Parathyroid adenoma (tissue), 2 donors: ENCODE results near the gene BAHCC1.

ENCODE experiments used
- H2AFZ ChIP-seq: fragments of 300-600 bp; sonication (generic); one replicate; pipeline ENCODE4 v1.7.0; 2017; ENCODE audit warnings: antibody characterized with exemption, mild to moderate bottlenecking
- H3K27ac ChIP-seq: fragments of 300-600 bp; sonication (generic); one replicate; pipeline ENCODE4 v1.7.0; 2017
- H3K27me3 ChIP-seq: fragments of 300-600 bp; sonication (generic); one replicate; pipeline ENCODE4 v1.7.0; 2017; ENCODE audit warnings: low read length; ENCODE audit not compliant: control insufficient read depth, insufficient read depth
- H3K36me3 ChIP-seq: fragments of 300-600 bp; sonication (generic); one replicate; pipeline ENCODE4 v1.7.0; 2017; ENCODE audit warnings: low read length; ENCODE audit not compliant: control insufficient read depth, insufficient read depth
- H3K4me1 ChIP-seq: fragments of 300-600 bp; sonication (generic); one replicate; pipeline ENCODE4 v1.7.0; 2017; ENCODE audit warnings: control low read depth
- H3K4me2 ChIP-seq: fragments of 300-600 bp; sonication (generic); one replicate; pipeline ENCODE4 v1.7.0; 2017; ENCODE audit warnings: low read length
- H3K4me3 ChIP-seq: fragments of 300-600 bp; sonication (generic); one replicate; pipeline ENCODE4 v1.7.0; 2017; ENCODE audit warnings: low read depth, low read length
- H3K79me2 ChIP-seq: fragments of 300-600 bp; sonication (generic); one replicate; pipeline ENCODE4 v1.7.0; 2017; ENCODE audit warnings: control low read depth
- H3K9ac ChIP-seq: fragments of 300-600 bp; sonication (generic); one replicate; pipeline ENCODE4 v1.7.0; 2017; ENCODE audit warnings: mild to moderate bottlenecking
- H3K9me3 ChIP-seq: fragments of 300-600 bp; sonication (generic); one replicate; pipeline ENCODE4 v1.7.0; 2017; ENCODE audit warnings: low read length; ENCODE audit not compliant: control insufficient read depth
- TF ChIP-seq, protein P1 (sequence below): fragments of 300-600 bp; sonication (generic); IDR thresholded peaks from one replicate; pipeline ENCODE4 v1.7.0; 2017; ENCODE audit warnings: antibody characterized with exemption, mild to moderate bottlenecking
- donor health status: primary hyperparathyroidism.

BAHCC1 gene

DNA sequence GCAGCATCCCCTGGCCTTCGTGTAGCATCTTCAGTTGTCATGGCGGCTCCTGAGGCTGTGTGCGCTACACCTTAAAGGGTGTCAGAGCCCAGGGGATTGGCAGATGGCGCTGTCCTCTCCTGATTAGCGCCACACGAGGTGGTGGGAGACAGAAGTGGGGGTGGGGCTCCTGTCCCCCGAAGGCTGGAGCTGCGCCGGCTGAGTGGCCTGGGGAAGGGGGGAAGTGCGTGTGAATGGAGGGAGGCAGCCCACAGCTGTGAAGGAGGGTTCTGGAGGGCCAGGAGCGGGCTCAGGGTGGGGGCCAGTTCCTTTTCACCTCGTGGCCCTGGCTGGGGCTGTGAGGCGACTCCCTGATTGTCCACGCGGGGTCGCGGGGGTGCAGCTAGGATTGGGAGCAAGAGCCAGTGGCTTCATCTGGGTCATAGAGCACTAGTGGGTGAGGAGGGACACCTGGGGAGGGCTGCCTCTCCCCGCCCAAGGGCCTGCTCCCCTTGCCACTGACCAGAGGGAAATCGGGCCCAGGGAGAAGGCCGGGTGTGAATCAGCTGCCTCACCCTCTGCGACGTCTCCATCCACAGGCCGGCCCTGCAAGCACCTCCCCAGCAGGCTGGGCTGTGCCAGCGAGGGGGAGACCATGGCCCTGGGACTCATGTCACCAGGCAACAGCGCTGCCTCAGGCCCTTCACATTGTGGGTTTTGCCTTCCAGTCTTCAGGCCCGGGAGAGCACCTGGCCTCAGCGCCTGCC lies 14.1 kb downstream of the BAHCC1 start:
- TF ChIP-seq, protein P1, sequence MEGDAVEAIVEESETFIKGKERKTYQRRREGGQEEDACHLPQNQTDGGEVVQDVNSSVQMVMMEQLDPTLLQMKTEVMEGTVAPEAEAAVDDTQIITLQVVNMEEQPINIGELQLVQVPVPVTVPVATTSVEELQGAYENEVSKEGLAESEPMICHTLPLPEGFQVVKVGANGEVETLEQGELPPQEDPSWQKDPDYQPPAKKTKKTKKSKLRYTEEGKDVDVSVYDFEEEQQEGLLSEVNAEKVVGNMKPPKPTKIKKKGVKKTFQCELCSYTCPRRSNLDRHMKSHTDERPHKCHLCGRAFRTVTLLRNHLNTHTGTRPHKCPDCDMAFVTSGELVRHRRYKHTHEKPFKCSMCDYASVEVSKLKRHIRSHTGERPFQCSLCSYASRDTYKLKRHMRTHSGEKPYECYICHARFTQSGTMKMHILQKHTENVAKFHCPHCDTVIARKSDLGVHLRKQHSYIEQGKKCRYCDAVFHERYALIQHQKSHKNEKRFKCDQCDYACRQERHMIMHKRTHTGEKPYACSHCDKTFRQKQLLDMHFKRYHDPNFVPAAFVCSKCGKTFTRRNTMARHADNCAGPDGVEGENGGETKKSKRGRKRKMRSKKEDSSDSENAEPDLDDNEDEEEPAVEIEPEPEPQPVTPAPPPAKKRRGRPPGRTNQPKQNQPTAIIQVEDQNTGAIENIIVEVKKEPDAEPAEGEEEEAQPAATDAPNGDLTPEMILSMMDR: no peak
- Histone ChIP-seq H3K4me3 (no peak overlapping the region), H3K27me3 (no peaks in the 10 kb centered on the region), H3K9me3 (no peaks in the 10 kb centered on the region), H3K36me3 (no peaks in the 10 kb centered on the region), H3K4me2 (no peak overlapping the region), H3K4me1 (no peaks in the 10 kb centered on the region), H2AFZ (no peak overlapping the region), H3K79me2 (peaks cover 46% of the 10 kb centered on the region), H3K27ac (no peak overlapping the region), H3K9ac (no peak overlapping the region)

GRCh38 chr17:81410852-81411251 lies 15.6 kb downstream of the BAHCC1 start:
- Histone ChIP-seq H2AFZ (no peak overlapping the region), H3K27ac (no peak overlapping the region), H3K9me3 (no peaks in the 10 kb centered on the region), H3K9ac (no peak overlapping the region), H3K79me2 (peaks cover 41% of the 10 kb centered on the region), H3K36me3 (no peaks in the 10 kb centered on the region), H3K27me3 (no peaks in the 10 kb centered on the region), H3K4me2 (no peak overlapping the region), H3K4me1 (no peaks in the 10 kb centered on the region), H3K4me3 (no peak overlapping the region)
- TF ChIP-seq, protein P1: no peak

GRCh38 chr17:81411305-81411704 lies 16.0 kb downstream of the BAHCC1 start:
- Histone ChIP-seq H3K4me3 (no peak overlapping the region), H3K79me2 (peaks cover 38% of the 10 kb centered on the region), H3K36me3 (no peaks in the 10 kb centered on the region), H3K4me2 (no peak overlapping the region), H3K27me3 (no peaks in the 10 kb centered on the region), H2AFZ (no peak overlapping the region), H3K9me3 (no peaks in the 10 kb centered on the region), H3K4me1 (no peaks in the 10 kb centered on the region), H3K9ac (no peak overlapping the region), H3K27ac (no peak overlapping the region)
- TF ChIP-seq, protein P1: no peak

DNA sequence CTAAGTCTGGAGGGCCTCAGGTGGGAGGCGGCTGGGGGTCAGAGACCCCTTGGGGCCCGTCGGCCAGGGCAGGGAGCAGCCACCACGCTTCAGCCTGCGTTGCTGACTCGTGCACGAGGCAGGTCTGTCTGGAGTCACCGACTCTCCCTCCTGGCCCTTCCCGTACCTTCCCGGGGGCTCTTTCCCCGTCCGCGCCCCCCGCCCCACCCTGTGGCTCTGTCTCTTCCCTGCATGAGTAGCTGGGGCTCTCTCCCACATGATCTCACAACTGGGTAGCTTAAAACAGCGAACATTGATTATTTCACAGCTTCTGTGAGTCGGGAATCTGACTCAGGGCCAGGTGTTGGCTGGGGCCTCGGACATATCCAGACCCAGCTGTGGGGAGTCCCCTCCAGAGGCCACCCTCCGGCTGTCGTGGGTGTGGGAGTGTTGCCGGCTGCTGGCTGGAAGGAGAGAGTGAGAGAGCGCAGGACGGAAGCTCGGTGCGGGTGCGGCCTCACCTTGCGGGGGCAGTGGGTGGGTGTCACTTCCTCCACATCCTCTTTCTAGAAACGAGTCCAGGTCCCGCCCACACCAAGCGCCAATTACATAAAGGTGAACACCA lies 17.3 kb downstream of the BAHCC1 start:
- H3K79me2 ChIP-seq: peaks cover 32% of the 10 kb centered on the region
- no peak overlapping the region for H2AFZ ChIP-seq
- H3K36me3 ChIP-seq: no peaks in the 10 kb centered on the region
- H3K4me2 ChIP-seq: no peak overlapping the region
- no peaks in the 10 kb centered on the region for H3K9me3 ChIP-seq
- H3K4me1 ChIP-seq: no peaks in the 10 kb centered on the region
- H3K27me3 ChIP-seq: no peaks in the 10 kb centered on the region
- no peak overlapping the region for H3K27ac ChIP-seq
- H3K9ac ChIP-seq: no peak overlapping the region
- TF ChIP-seq, protein P1: no peak
- H3K4me3 ChIP-seq: no peak overlapping the region
